ENCODE results near the gene TMEM80. TPM values are rescaled to one million over a fixed set of nuclear protein-coding genes. Genes with fewer than 3 reads are reported as not detected.

TMEM80 gene
- total RNA-seq, 1 experiment from 2014 or later, result 17.6 TPM

DNA sequence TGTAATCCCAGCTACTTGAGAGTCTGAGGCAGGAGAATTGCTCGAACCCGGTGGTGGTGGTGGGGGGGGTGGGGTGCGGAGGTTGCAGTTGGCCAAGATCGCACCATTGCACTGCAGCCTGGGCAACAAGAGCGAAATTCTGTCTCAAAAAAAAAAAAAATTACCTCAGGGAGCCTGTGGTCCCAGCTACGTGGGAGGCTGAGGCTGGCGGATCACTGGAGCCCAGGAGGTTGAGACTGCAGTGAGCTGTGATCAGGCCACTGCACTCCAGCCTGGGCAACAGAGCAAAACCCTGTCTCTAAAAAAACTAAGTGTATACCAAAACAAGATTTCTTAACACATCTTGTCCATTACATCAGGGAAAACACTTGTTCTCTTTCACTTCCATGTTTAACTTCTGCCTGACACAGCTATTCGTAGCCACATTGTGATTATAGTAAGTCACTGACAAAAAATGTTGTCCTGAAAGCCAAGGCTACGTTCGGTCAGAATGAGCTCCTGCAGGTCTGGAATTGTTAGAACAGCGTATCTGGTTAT lies 1.4 kb downstream of the TMEM80 start:
- BruUV-seq (replicated peaks), result TSS peak; percentile 35
- intact Hi-C loops (cut with micrococcal nuclease; ENCODE audit: unreplicated experiment), result no loop called here
- H3K4me3 ChIP-seq (ENCODE audit: low read depth, low read length, poor library complexity, severe bottlenecking), result no peak overlapping the region

DNA sequence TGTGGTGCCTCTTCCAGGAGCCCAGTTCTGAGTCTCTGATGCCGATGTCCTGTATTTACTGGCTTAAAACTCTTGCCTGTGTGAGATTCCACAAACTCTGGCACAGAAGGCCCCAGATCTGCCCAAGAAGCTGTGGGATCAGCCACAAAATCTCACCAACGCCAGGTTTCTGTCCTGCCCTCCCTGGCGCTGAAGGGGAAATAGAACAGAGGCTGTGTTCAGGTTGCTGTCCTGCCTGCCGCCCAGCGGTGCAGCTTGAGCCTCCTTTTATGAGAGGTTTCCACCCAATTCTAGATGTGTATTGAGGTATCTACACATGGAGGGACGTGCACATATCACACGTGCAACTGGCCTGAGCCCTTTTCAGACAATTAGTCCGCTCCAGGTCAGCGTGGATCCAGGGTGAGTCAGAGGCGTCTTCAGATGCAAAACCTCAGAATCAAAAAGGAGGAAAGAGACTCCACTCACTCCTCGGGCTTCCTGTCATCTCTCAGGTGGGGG lies 2.2 kb downstream of the TMEM80 start:
- H3K27ac ChIP-seq (ENCODE audit: low read depth, low read length, poor library complexity, severe bottlenecking), result no peak overlapping the region
- ChIA-PET POLR2A (ENCODE audit: low non-redundant PET) (no interaction called here), CTCF (no interaction called here)
- H3K4me1 ChIP-seq (ENCODE audit: insufficient read depth, low read length, poor library complexity, severe bottlenecking), result peaks cover 13% of the 10 kb centered on the region
- DNase-seq (ENCODE audit: low spot score), result no peak
- intact Hi-C loops (cut with micrococcal nuclease; ENCODE audit: unreplicated experiment), result no loop called here
- no TSS peak for BruUV-seq (replicated peaks)
- no peak overlapping the region for H3K4me3 ChIP-seq (ENCODE audit: low read depth, low read length, poor library complexity, severe bottlenecking)
- no peaks in the 10 kb centered on the region for H3K9me3 ChIP-seq (ENCODE audit: low read depth, low read length, poor library complexity, severe bottlenecking)
- no peaks in the 10 kb centered on the region for H3K27me3 ChIP-seq (replicated peaks; ENCODE audit: insufficient read depth, low read depth, low read length, poor library complexity)
- TF ChIP-seq, protein P1, sequence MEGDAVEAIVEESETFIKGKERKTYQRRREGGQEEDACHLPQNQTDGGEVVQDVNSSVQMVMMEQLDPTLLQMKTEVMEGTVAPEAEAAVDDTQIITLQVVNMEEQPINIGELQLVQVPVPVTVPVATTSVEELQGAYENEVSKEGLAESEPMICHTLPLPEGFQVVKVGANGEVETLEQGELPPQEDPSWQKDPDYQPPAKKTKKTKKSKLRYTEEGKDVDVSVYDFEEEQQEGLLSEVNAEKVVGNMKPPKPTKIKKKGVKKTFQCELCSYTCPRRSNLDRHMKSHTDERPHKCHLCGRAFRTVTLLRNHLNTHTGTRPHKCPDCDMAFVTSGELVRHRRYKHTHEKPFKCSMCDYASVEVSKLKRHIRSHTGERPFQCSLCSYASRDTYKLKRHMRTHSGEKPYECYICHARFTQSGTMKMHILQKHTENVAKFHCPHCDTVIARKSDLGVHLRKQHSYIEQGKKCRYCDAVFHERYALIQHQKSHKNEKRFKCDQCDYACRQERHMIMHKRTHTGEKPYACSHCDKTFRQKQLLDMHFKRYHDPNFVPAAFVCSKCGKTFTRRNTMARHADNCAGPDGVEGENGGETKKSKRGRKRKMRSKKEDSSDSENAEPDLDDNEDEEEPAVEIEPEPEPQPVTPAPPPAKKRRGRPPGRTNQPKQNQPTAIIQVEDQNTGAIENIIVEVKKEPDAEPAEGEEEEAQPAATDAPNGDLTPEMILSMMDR (conservative IDR thresholded peaks at IDR 0.05; ENCODE audit: low read depth, low read length), result no peak
- no peak for TF ChIP-seq EZH2 (IDR thresholded peaks at IDR 0.05; ENCODE audit: borderline replicate concordance, low read depth, low read length, poor library complexity, severe bottlenecking)
- H3K36me3 ChIP-seq (ENCODE audit: insufficient read depth, low read length, poor library complexity, severe bottlenecking), result no peaks in the 10 kb centered on the region

More for the DNA sequence above, 1.4 kb downstream of the TMEM80 start:
- no peaks in the 10 kb centered on the region for H3K27me3 ChIP-seq (replicated peaks; ENCODE audit: insufficient read depth, low read depth, low read length, poor library complexity)
- ChIA-PET POLR2A (ENCODE audit: low non-redundant PET) (interaction anchor here (0.5 kb wide), 1 partner anchor 334 kb away, joined by 11 read pairs; no protein-coding TSS in a partner anchor), CTCF (no interaction called here)
- no peak overlapping the region for H3K27ac ChIP-seq (ENCODE audit: low read depth, low read length, poor library complexity, severe bottlenecking)
- no peaks in the 10 kb centered on the region for H3K36me3 ChIP-seq (ENCODE audit: insufficient read depth, low read length, poor library complexity, severe bottlenecking)
- no peaks in the 10 kb centered on the region for H3K9me3 ChIP-seq (ENCODE audit: low read depth, low read length, poor library complexity, severe bottlenecking)
- peaks cover 16% of the 10 kb centered on the region for H3K4me1 ChIP-seq (ENCODE audit: insufficient read depth, low read length, poor library complexity, severe bottlenecking)
- DNase-seq (ENCODE audit: low spot score), result no peak
- TF ChIP-seq, protein P1 (conservative IDR thresholded peaks at IDR 0.05; ENCODE audit: low read depth, low read length), result no peak
- TF ChIP-seq EZH2 (IDR thresholded peaks at IDR 0.05; ENCODE audit: borderline replicate concordance, low read depth, low read length, poor library complexity, severe bottlenecking), result no peak

DNA sequence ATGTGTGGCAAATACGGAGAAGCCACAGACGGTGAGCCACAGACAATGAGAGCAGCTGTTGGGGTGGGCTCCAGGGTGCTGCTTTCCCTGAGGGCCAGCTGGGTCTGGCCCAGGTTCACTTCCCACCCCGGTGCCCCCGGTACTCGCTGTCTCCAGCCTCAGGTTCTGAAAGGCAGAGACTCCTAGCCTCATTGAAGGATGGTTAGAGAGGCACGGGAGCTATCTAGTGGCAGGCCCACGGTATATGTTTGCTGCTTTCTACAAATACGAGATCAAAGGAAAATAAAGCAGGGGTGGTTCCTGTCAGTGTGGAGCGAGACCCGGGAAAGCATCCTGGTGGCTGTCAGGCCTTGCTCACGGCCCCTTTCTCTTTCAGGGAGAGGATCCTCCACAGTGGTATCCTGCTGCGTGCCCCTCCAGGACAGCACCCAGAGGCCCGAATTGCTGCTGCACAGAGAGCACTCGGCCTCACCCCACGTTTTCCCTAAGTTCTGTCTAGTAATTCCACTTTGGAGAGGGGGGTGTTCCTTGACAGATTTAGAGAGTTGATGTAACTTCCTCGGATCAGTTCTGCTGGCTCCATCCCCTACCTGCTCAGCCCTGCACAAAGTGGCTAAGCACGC lies 3.0 kb downstream of the TMEM80 start:
- no peak for TF ChIP-seq EZH2 (IDR thresholded peaks at IDR 0.05; ENCODE audit: borderline replicate concordance, low read depth, low read length, poor library complexity, severe bottlenecking)
- TF ChIP-seq, protein P1 (conservative IDR thresholded peaks at IDR 0.05; ENCODE audit: low read depth, low read length), result no peak
- no peaks in the 10 kb centered on the region for H3K36me3 ChIP-seq (ENCODE audit: insufficient read depth, low read length, poor library complexity, severe bottlenecking)
- no peak overlapping the region for H3K4me3 ChIP-seq (ENCODE audit: low read depth, low read length, poor library complexity, severe bottlenecking)
- ChIA-PET CTCF (no interaction called here), POLR2A (ENCODE audit: low non-redundant PET) (no interaction called here)
- intact Hi-C loops (cut with micrococcal nuclease; ENCODE audit: unreplicated experiment), result no loop called here
- no peak overlapping the region for H3K27ac ChIP-seq (ENCODE audit: low read depth, low read length, poor library complexity, severe bottlenecking)
- no peak for DNase-seq (ENCODE audit: low spot score)
- H3K9me3 ChIP-seq (ENCODE audit: low read depth, low read length, poor library complexity, severe bottlenecking), result no peaks in the 10 kb centered on the region
- peaks cover 6% of the 10 kb centered on the region for H3K4me1 ChIP-seq (ENCODE audit: insufficient read depth, low read length, poor library complexity, severe bottlenecking)
- no TSS peak for BruUV-seq (replicated peaks)
- H3K27me3 ChIP-seq (replicated peaks; ENCODE audit: insufficient read depth, low read depth, low read length, poor library complexity), result no peaks in the 10 kb centered on the region
